Natural killer cell (primary cell): ENCODE results near the gene BCR. TPM values are rescaled to one million over a fixed set of nuclear protein-coding genes. Genes with fewer than 3 reads are reported as not detected.
"Not testable (repeated sequence)": the region's sequence is repeated elsewhere in the genome, so short reads cannot be mapped to it uniquely, and the experiment has no call there.

ENCODE experiments used
- ATAC-seq, 3 donors: fragments of 150-1000 bp in 2 of 3; fragments of 200-7000 bp in 1 of 3; cut with Tn5 transposase; 1 replicate in 1 of 3; 2 replicates in 2 of 3; pipeline ENCODE4 v1.10.0; 2021; ENCODE audit warnings: mild to moderate bottlenecking in 2 of 3, moderate library complexity in 2 of 3
- DNase-seq, 2 donors: peaks; one replicate each; pipeline versions ENCODE4 v3.0.0 to v3.0.0-alpha.2; 2013 to 2021; ENCODE audit warnings: mixed read lengths in 1 of 2
- H3K27ac ChIP-seq: one replicate; pipeline ENCODE4 v1.5.1; 2013; ENCODE audit warnings: mild to moderate bottlenecking, low read length
- H3K27me3 ChIP-seq: one replicate; pipeline ENCODE4 v1.6.1; 2013; ENCODE audit warnings: low read length; ENCODE audit not compliant: control insufficient read depth, insufficient read depth
- H3K36me3 ChIP-seq: one replicate; pipeline ENCODE4 v1.6.1; 2013; ENCODE audit warnings: low read length; ENCODE audit not compliant: control insufficient read depth, insufficient read depth
- H3K4me1 ChIP-seq: one replicate; pipeline ENCODE4 v1.6.1; 2013; ENCODE audit warnings: low read length; ENCODE audit not compliant: control insufficient read depth, insufficient read depth
- H3K4me3 ChIP-seq: one replicate; pipeline ENCODE4 v1.5.1; 2013; ENCODE audit warnings: low read length
- H3K9me3 ChIP-seq: one replicate; pipeline ENCODE4 v1.6.1; 2013; ENCODE audit warnings: low read length; ENCODE audit not compliant: control insufficient read depth, insufficient read depth
- H3K27ac Mint-ChIP-seq, 2 donors: one replicate each; pipeline ENCODE4 v1.8.0; 2022; ENCODE audit warnings: mild to moderate bottlenecking in 2 of 2, mixed read lengths in 2 of 2, moderate library complexity in 1 of 2
- H3K27me3 Mint-ChIP-seq, 2 donors: one replicate each; pipeline ENCODE4 v1.8.0; 2022; ENCODE audit warnings: low read depth in 2 of 2, mixed read lengths in 2 of 2
- H3K36me3 Mint-ChIP-seq: one replicate; pipeline ENCODE4 v1.8.0; 2022; ENCODE audit warnings: mixed read lengths
- H3K4me1 Mint-ChIP-seq, 2 donors: one replicate each; pipeline ENCODE4 v1.8.0; 2022; ENCODE audit warnings: mixed read lengths in 2 of 2
- H3K4me3 Mint-ChIP-seq: one replicate; pipeline ENCODE4 v1.8.0; 2022; ENCODE audit warnings: mild to moderate bottlenecking, moderate library complexity, mixed read lengths
- H3K9me3 Mint-ChIP-seq, 2 donors: one replicate each; pipeline ENCODE4 v1.8.0; 2022; ENCODE audit warnings: mixed read lengths in 2 of 2
- CTCF ChIP-seq: fragments of 200-600 bp; IDR thresholded peaks from one replicate; pipeline ENCODE4 v1.8.0; 2022; ENCODE audit warnings: antibody characterized with exemption
- WGBS: methylation state at CpG from one replicate; pipeline ENCODE4 v1.1.7; 2013; ENCODE audit warnings: missing lambda C conversion rate; ENCODE audit not compliant: insufficient coverage; 5-methylcytosine and 5-hydroxymethylcytosine counted together
- intact Hi-C: fragments of 100-400 bp; cut with micrococcal nuclease; formaldehyde crosslinking; loops from one replicate; pipeline ENCODE4 v1.14.2; 2022
- total RNA-seq, 4 donors: library from RNA; stranded (reverse); fragments of 120-200 nt in 1 of 4; gene quantifications; one replicate each; pipeline versions ENCODE4 v1.2.3 to v1.2.4, GENCODE V29; 2013 to 2022

The BCR gene
- total RNA-seq, 3 donors from 2014 or later (not counting 1 experiment from before 2014, with no cell fraction given), result 166 to 186 (median 167) TPM

GRCh38 chr22:23313791-23314567 lies 133.7 kb downstream of the BCR start:
- 91% methylated on average over 14 of the region's 14 CpGs for WGBS
- Mint-ChIP-seq H3K4me3 (no peak overlapping the region), H3K4me1 (peaks cover 0 to 5% of the 10 kb centered on the region in 2 donors), H3K36me3 (no peaks in the 10 kb centered on the region), H3K9me3 (no peaks in the 10 kb centered on the region), H3K27me3 (no peaks in the 10 kb centered on the region), H3K27ac (peak overlapping the region in 1 of 2 donors; percentile 54)
- Histone ChIP-seq H3K27me3 (no peaks in the 10 kb centered on the region), H3K9me3 (no peaks in the 10 kb centered on the region), H3K36me3 (peaks cover 17% of the 10 kb centered on the region), H3K4me3 (no peak overlapping the region), H3K27ac (no peak overlapping the region), H3K4me1 (peaks cover 3% of the 10 kb centered on the region)
- no peak for TF ChIP-seq CTCF
- intact Hi-C loops, result loop anchor here (10.0 kb wide), 1 partner anchor 221 kb away; no protein-coding TSS in a partner anchor
- DNase-seq, result no peak
- no peak for ATAC-seq

- intact Hi-C loops, result loop anchor here (10.0 kb wide), 1 partner anchor 219 kb away; no protein-coding TSS in a partner anchor
- Mint-ChIP-seq H3K36me3 (no peaks in the 10 kb centered on the region), H3K27me3 (no peaks in the 10 kb centered on the region), H3K4me1 (peaks cover 0 to 5% of the 10 kb centered on the region in 2 donors), H3K4me3 (no peak overlapping the region), H3K9me3 (no peaks in the 10 kb centered on the region), H3K27ac (no peak overlapping the region)
- H3K36me3 ChIP-seq, result peaks cover 17% of the 10 kb centered on the region
- peak; percentile 47 for TF ChIP-seq CTCF
- ATAC-seq (no peak), DNase-seq (peak; percentile 44 to 66)
- H3K27ac ChIP-seq, result no peak overlapping the region
- H3K27me3 ChIP-seq, result no peaks in the 10 kb centered on the region
- no peak overlapping the region for H3K4me3 ChIP-seq
- peaks cover 3% of the 10 kb centered on the region for H3K4me1 ChIP-seq
- H3K9me3 ChIP-seq, result no peaks in the 10 kb centered on the region
- WGBS, result 64% methylated on average over 13 of the region's 15 CpGs
These were observed 135.1 kb downstream of the BCR start for GRCh38 chr22:23315341-23315917.

DNA sequence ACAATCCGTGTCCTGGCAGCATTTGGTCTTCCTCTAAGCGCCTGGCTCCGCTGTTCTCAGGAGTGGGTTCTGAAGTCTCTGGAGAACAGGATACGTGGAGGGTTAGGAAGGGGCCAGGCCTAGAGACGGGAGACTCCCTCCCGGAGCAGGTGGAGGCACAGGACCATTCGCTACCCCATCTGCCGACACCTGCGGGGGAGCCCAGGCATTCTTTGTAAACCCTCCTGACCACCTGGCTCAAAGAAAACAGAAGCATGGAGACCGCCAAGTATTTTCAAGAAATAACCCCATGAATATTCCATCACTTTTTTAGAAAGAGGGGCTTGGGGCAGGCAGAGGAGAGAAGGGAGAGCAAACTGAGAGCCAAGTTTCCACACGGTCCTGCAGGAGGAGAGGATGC lies 136.3 kb downstream of the BCR start:
- not testable (repeated sequence) for H3K27ac ChIP-seq, H3K4me1 ChIP-seq, H3K27me3 Mint-ChIP-seq, H3K27me3 ChIP-seq, H3K9me3 ChIP-seq, H3K36me3 Mint-ChIP-seq, H3K4me1 Mint-ChIP-seq, H3K9me3 Mint-ChIP-seq, H3K4me3 Mint-ChIP-seq, H3K27ac Mint-ChIP-seq, DNase-seq, H3K4me3 ChIP-seq, ATAC-seq
- peaks cover 17% of the 10 kb centered on the region for H3K36me3 ChIP-seq
- intact Hi-C loops, result loop anchor here (10.0 kb wide), 1 partner anchor 218 kb away; no protein-coding TSS in a partner anchor
- WGBS, result no CpG with 5 or more reads among the region's 11 CpGs

DNA sequence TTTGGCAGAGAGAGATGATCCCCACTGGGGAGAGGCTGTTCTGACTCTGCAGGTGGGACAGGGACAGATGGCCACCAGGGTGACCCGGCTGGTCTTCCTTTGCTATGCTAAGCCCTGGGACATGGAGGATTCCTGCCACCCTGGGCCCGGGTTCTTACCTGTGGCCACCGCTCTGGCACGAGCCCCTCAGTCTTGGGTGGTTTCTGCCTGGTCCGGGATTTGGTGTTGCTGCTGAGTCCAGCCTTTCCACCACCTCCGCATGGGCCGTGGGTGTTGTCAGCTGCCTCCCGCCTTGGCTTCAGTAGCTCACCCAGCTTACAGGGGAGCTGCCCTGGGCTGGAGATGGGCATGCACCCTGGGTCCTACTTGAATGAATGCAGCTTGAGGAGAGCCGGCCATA lies 138.0 kb downstream of the BCR start:
- not testable (repeated sequence) for H3K27me3 ChIP-seq, H3K4me1 Mint-ChIP-seq, H3K27ac ChIP-seq, DNase-seq, H3K27me3 Mint-ChIP-seq, H3K9me3 ChIP-seq, H3K4me3 Mint-ChIP-seq, H3K36me3 Mint-ChIP-seq, H3K4me3 ChIP-seq, ATAC-seq, H3K9me3 Mint-ChIP-seq, H3K4me1 ChIP-seq, H3K27ac Mint-ChIP-seq
- WGBS, result 100% methylated on average over 3 of the region's 9 CpGs
- intact Hi-C loops, result loop anchor here (10.0 kb wide), 1 partner anchor 216 kb away; no protein-coding TSS in a partner anchor
- peaks cover 14% of the 10 kb centered on the region for H3K36me3 ChIP-seq

DNA sequence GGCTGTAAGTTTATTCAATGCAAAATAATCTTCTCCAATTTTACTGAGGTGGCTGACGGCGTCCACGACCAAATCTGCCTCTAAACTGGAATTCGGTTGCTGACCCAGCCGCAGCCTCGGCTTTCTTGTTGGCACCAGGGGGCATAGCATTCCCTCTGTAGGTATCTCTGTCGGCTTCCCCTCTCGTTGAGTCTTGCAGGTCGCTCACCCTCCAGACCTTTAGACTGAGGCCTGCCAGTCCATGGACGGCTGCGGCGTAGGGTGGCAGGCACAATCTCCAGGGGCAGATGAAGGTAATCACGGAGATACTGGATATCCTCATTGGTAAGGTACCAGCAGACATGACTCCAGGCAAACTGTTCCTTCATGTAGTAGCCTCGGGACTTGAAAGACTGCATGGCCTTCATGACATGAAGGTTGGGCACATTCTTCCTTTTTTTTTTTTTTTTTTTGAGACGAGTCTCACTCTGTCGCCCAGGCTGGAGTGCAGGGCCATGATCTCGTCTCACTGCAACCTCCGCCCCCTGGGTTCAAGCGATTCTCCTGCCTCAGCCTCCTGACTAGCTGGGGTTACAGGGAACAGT lies 142.3 kb downstream of the BCR start:
- H3K4me3 ChIP-seq, H3K27me3 ChIP-seq, H3K4me1 Mint-ChIP-seq, H3K4me3 Mint-ChIP-seq, H3K4me1 ChIP-seq, intact Hi-C loops, H3K27me3 Mint-ChIP-seq, ATAC-seq, H3K36me3 ChIP-seq, DNase-seq, H3K36me3 Mint-ChIP-seq, H3K27ac Mint-ChIP-seq, H3K9me3 ChIP-seq, H3K9me3 Mint-ChIP-seq, H3K27ac ChIP-seq: not testable (repeated sequence)
- 92% methylated on average over 19 of the region's 19 CpGs for WGBS

- DNase-seq, H3K9me3 Mint-ChIP-seq, H3K4me1 ChIP-seq, H3K27me3 ChIP-seq, H3K27ac ChIP-seq, H3K27ac Mint-ChIP-seq, H3K4me1 Mint-ChIP-seq, H3K36me3 ChIP-seq, H3K4me3 Mint-ChIP-seq, H3K36me3 Mint-ChIP-seq, intact Hi-C loops, ATAC-seq, H3K9me3 ChIP-seq, H3K4me3 ChIP-seq, H3K27me3 Mint-ChIP-seq: not testable (repeated sequence)
- WGBS, result no CpG with 5 or more reads among the region's 6 CpGs
These were observed 143.8 kb downstream of the BCR start for GRCh38 chr22:23323960-23324688.
